ENCODE results near the gene MAPK8IP3. TPM values are rescaled to one million over a fixed set of nuclear protein-coding genes. Genes with fewer than 3 reads are reported as not detected.

MAPK8IP3 gene
- total and polyA plus RNA-seq, 9 of the 15 experiments (the other 6 are each of a cell fraction or from before 2014, with no cell fraction given), result 0.17 to 58.7 (median 16.7) TPM

DNA sequence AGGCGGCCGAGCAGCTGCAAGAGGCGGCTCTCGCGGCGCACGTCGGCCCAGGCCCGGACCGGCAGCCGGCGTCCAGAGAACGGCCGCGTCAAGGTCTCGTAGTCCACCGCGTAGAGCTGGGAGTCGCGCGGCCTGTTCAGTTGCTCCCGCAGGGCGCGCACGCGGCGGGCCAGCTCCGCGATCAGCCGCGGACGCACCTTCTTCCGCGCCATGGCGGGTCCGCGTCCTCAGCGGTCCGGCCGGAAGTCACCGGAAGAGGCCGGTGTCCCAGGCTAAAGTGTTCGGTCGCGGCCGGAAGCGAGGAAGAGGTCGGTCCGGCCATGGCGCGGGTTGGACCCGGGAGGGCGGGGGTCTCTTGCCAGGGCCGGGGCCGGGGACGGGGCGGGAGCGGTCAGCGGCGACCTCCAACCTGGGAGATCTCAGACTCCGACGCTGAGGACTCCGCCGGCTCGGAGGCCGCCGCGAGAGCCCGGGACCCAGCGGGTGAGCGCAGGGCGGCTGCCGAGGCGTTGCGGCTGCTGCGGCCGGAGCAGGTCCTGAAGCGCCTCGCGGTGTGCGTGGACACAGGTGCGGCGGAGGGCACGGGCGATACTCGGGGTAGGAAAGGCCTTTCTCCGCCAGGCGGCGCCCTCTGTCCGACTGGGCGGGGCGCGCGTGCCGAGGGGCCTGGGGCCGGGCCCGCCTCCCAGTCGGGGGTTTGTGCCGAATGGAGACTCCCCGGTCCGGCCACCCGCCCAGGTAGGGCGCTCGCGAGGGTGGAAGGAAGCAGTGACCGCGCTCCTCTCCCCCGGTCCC, 67.1 kb downstream of the MAPK8IP3 start, which contains the start of gene MRPS34 (continued):
- TF ChIP-seq, protein P1, sequence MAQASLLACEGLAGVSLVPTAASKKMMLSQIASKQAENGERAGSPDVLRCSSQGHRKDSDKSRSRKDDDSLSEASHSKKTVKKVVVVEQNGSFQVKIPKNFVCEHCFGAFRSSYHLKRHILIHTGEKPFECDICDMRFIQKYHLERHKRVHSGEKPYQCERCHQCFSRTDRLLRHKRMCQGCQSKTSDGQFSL (CRISPR knock-in tag; IDR thresholded peaks at IDR 0.05), result no peak; the same call in 1 of the 2 replicates
- TF ChIP-seq, protein P1 (tag; IDR thresholded peaks at IDR 0.05), result no peak
- TF ChIP-seq TAL1 (IDR thresholded peaks at IDR 0.05) (no peak), SAP30 (IDR thresholded peaks at IDR 0.05; ENCODE audit: borderline replicate concordance, insufficient read depth, low read depth, low read length, poor library complexity, severe bottlenecking) (peak; percentile 34), EWSR1 (IDR thresholded peaks at IDR 0.05; ENCODE audit: borderline replicate concordance, low read depth, partially characterized antibody) (no peak), SUPT5H (IDR thresholded peaks at IDR 0.05) (peak; percentile 86), SMARCC2 (IDR thresholded peaks at IDR 0.05; ENCODE audit: low read depth) (no peak), DPF2 (IDR thresholded peaks at IDR 0.05) (no peak), ZNF584 (CRISPR knock-in tag; IDR thresholded peaks at IDR 0.05; ENCODE audit: low read depth) (peak; percentile 73), SMAD2 (IDR thresholded peaks at IDR 0.05; ENCODE audit: low read depth, low read length) (no peak), FOSL1 (tag; conservative IDR thresholded peaks at IDR 0.05) (0 out of 2 replicates have a peak, but pooled peaks have one; percentile 6), EP300 (IDR thresholded peaks at IDR 0.05; ENCODE audit: low read length) (no peak), FIP1L1 (IDR thresholded peaks at IDR 0.05; ENCODE audit: low read depth, low read length, poor library complexity, severe bottlenecking) (peak; percentile 70), KHSRP (IDR thresholded peaks at IDR 0.05) (no peak)
- TF ChIP-seq, protein P2, sequence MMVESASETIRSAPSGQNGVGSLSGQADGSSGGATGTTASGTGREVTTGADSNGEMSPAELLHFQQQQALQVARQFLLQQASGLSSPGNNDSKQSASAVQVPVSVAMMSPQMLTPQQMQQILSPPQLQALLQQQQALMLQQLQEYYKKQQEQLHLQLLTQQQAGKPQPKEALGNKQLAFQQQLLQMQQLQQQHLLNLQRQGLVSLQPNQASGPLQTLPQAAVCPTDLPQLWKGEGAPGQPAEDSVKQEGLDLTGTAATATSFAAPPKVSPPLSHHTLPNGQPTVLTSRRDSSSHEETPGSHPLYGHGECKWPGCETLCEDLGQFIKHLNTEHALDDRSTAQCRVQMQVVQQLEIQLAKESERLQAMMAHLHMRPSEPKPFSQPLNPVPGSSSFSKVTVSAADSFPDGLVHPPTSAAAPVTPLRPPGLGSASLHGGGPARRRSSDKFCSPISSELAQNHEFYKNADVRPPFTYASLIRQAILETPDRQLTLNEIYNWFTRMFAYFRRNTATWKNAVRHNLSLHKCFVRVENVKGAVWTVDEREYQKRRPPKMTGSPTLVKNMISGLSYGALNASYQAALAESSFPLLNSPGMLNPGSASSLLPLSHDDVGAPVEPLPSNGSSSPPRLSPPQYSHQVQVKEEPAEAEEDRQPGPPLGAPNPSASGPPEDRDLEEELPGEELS (CRISPR knock-in tag; IDR thresholded peaks at IDR 0.05; ENCODE audit: borderline replicate concordance), result no peak
- TF ChIP-seq, protein P3, sequence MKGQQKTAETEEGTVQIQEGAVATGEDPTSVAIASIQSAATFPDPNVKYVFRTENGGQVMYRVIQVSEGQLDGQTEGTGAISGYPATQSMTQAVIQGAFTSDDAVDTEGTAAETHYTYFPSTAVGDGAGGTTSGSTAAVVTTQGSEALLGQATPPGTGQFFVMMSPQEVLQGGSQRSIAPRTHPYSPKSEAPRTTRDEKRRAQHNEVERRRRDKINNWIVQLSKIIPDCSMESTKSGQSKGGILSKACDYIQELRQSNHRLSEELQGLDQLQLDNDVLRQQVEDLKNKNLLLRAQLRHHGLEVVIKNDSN (CRISPR knock-in tag; IDR thresholded peaks at IDR 0.05), result no peak
- TF ChIP-seq, protein P4, sequence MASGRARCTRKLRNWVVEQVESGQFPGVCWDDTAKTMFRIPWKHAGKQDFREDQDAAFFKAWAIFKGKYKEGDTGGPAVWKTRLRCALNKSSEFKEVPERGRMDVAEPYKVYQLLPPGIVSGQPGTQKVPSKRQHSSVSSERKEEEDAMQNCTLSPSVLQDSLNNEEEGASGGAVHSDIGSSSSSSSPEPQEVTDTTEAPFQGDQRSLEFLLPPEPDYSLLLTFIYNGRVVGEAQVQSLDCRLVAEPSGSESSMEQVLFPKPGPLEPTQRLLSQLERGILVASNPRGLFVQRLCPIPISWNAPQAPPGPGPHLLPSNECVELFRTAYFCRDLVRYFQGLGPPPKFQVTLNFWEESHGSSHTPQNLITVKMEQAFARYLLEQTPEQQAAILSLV (tag; IDR thresholded peaks at IDR 0.05), result no peak
